ENCODE measurements around the gene LTV1.
A peak's percentile ranks its signal among the peaks of the same experiment; 100 is the strongest.
"Not testable (repeated sequence)": the region's sequence is repeated elsewhere in the genome, so short reads cannot be mapped to it uniquely, and the experiment has no call there.

Gene LTV1, protein sequence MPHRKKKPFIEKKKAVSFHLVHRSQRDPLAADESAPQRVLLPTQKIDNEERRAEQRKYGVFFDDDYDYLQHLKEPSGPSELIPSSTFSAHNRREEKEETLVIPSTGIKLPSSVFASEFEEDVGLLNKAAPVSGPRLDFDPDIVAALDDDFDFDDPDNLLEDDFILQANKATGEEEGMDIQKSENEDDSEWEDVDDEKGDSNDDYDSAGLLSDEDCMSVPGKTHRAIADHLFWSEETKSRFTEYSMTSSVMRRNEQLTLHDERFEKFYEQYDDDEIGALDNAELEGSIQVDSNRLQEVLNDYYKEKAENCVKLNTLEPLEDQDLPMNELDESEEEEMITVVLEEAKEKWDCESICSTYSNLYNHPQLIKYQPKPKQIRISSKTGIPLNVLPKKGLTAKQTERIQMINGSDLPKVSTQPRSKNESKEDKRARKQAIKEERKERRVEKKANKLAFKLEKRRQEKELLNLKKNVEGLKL

GRCh38 chr6:143842902-143843676 lies at the start of gene LTV1:
Gene LTV1, plus strand, starts transcription at chr6:143843338. Its CDS starts 140 bp downstream, at chr6:143843478.
- DNase-seq (ENCODE audit: low read depth in 2 of 2) = peak; percentile 85 to 90

- not testable (repeated sequence) for DNase-seq (ENCODE audit: low read depth in 2 of 2)
These were observed 46.6 kb upstream of the LTV1 start for GRCh38 chr6:143796551-143796950.

- not testable (repeated sequence) for DNase-seq (ENCODE audit: low read depth in 2 of 2)
These were observed 44.7 kb upstream of the LTV1 start for GRCh38 chr6:143798487-143798886.

- no peak for DNase-seq (ENCODE audit: low read depth in 2 of 2)
These were observed 40.1 kb upstream of the LTV1 start for GRCh38 chr6:143802833-143803565.

DNA sequence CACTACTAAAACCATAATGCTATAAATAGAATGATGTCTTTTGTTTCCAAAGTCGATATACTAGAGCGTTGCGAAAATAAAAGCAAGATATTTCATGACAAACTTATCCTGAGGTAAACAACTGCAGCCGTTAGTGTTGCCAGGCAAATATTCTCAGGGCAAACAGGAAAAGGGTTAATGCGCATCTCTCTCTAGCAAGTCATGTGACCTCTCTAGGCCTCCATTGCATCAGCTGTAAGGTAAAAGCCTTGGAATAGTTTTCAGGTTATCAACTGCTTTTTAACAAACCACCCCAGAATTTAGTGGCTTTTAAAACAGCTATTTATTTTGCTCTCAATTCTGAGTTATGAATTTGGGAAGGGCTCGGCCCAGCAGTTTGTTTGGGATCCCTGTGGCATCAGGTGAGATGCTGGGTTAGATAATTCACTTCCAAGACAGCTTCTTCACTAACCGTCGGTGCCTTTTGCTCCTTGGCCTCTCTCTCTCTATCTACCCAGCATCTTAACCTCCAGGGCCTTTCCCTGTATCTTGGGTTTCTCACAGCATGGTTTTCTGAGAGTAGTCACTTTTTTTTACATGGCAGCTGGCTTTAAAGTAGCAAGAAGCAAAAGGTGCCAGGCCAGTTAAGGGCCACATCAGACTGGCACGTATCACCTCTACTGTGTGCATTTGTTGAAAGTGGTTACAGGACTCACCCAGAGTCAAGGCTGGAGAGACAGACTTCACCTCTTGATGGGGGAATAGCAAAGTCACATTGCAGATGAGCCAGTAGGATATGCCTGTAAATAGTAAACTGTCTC lies 39.2 kb upstream of the LTV1 start:
- DNase-seq (ENCODE audit: low read depth in 2 of 2) = no peak

DNA sequence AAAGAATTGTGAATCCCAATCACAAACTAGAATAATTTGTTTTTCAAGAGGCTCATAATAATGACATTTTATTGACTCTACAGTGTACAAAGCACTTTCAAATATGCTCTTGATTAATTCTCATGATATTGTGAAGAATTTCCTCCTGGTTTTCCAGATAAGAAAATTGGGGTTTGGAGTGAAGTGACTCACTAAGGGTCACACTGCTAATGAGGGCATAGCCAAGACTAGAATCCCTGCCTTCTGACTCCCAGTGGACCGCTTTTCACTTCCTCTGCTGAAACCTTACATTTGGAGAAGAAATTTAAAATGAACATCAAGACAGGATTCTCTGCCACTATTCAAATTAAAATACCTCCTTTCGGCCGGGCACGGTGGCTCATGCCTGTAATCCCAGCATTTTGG lies 38.3 kb upstream of the LTV1 start:
- no peak for DNase-seq (ENCODE audit: low read depth in 2 of 2)

GRCh38 chr6:143806282-143807102 lies 36.6 kb upstream of the LTV1 start:
- peak; percentile 69 to 81 for DNase-seq (ENCODE audit: low read depth in 2 of 2)

GRCh38 chr6:143807103-143807772 lies 35.9 kb upstream of the LTV1 start:
- no peak for DNase-seq (ENCODE audit: low read depth in 2 of 2)

- DNase-seq (ENCODE audit: low read depth in 2 of 2) = no peak
These were observed 32.4 kb upstream of the LTV1 start for GRCh38 chr6:143810745-143811144.

GRCh38 chr6:143811501-143812157 lies 31.5 kb upstream of the LTV1 start:
- no peak for DNase-seq (ENCODE audit: low read depth in 2 of 2)

DNA sequence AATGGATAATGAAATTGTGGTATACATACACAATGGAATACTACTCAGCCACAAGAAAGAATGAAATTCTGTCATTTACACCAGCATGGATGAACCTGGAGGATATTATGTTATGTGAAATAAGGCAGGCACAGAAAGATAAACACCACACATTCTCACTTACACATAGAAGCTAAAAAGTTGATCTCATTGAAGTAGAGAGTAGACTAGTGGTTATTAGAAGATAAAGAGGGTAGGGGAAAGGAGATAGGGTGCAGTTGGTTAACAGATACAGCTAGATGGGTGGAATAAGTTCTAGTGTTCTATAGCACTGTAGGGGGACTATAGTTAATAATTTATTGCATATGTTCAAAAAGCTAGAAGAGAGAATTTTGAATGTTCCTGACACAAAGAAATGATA lies 25.5 kb upstream of the LTV1 start:
- no peak for DNase-seq (ENCODE audit: low read depth in 2 of 2)

DNA sequence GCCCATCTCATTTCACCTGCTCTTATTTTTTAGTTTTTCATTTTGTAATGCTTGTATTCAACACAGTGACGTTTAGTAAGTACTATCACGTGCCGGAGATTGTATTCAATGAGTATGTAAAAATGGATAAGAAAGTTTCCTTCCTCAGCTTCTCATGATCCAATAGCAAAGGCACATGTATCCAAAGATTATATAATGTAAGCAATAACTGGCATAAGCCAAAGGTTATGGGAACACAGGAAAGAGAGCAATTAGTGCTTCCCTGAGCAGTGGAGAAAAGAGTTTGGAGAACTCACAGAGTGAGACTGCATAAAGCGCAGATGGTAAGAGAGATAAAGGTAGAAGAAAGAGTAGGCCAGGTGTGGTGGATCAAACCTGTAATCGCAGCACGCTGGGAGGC lies 21.8 kb upstream of the LTV1 start:
- DNase-seq (ENCODE audit: low read depth in 2 of 2) = no peak

- no peak for DNase-seq (ENCODE audit: low read depth in 2 of 2)
These were observed 20.5 kb upstream of the LTV1 start for GRCh38 chr6:143822584-143823024.

GRCh38 chr6:143823548-143823947 lies 19.6 kb upstream of the LTV1 start:
- no peak for DNase-seq (ENCODE audit: low read depth in 2 of 2)

- no peak for DNase-seq (ENCODE audit: low read depth in 2 of 2)
These were observed 14.6 kb upstream of the LTV1 start for GRCh38 chr6:143828572-143828971.

- DNase-seq (ENCODE audit: low read depth in 2 of 2) = no peak
These were observed 7.0 kb upstream of the LTV1 start for GRCh38 chr6:143836150-143836549.

DNA sequence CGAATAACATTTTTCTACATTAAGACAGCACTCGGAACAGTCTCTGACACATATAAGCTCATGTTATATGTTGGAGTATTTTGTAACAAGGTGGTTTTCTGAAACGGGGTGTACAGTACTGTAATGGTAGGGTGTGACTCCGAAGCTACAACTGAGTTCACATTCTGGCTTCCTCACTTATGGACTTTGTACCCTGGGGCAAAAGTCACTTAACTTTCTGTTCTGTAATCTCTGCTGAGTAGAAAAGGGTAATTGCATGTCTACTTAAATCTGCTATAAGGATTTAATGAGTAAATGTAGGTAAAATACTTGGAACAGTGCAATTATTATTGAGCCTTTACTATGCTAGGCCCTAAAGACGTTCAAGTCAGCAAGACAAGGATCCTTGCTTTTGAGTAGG lies 4.7 kb upstream of the LTV1 start:
- no peak for DNase-seq (ENCODE audit: low read depth in 2 of 2)

DNA sequence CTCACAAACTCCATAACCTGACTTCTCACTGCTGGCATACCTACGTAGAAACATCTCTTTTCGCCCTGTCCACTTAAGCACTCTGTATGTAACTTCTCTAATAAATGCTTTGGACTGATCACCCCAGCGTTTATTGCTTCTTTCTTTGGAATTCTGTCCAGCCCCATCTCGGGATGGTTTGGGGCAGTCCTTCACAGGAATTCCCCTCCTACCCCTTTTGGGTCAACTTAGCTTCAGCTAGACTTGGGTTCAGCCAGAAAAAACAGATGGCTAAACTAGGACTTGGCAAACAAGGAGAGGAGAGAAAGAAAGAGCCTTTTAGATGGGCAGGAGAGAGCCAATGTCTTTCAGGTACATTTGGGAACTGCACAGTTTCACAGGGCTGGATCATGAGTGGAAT lies 3.9 kb upstream of the LTV1 start:
- no peak for DNase-seq (ENCODE audit: low read depth in 2 of 2)

GRCh38 chr6:143840595-143841265 lies 2.4 kb upstream of the LTV1 start:
- no peak for DNase-seq (ENCODE audit: low read depth in 2 of 2)

Measured in activated CD4-positive, alpha-beta T cell treated with anti-CD3 and anti-CD28 coated beads for 24 hours (primary cell).